Measurements from ENCODE around the gene INIP. TPM values are rescaled to one million over a fixed set of nuclear protein-coding genes. Genes with fewer than 3 reads are reported as not detected.
"Not testable (repeated sequence)": the region's sequence is repeated elsewhere in the genome, so short reads cannot be mapped to it uniquely, and the experiment has no call there.

INIP gene
- polyA plus RNA-seq, 1 experiment: 10.9 TPM

- Histone ChIP-seq H3K27me3 (ENCODE audit: control insufficient read depth, insufficient read depth, low read length) (no peaks in the 10 kb centered on the region), H3K4me3 (ENCODE audit: low read depth, low read length) (no peak overlapping the region), H3K36me3 (ENCODE audit: control insufficient read depth, insufficient read depth, low read length) (peaks cover 4% of the 10 kb centered on the region; the same call in 1 of the 2 replicates)
- no peak for TF ChIP-seq CTCF (IDR thresholded peaks at IDR 0.05; ENCODE audit: insufficient read depth, low read depth, low read length)
- CTCF ChIA-PET: interaction anchor here (1.0 to 1.1 kb wide), 2 partner anchors 16 to 463 kb away, joined by 3 read pairs; no protein-coding TSS in a partner anchor
- no peak for DNase-seq (ENCODE audit: low read depth)
- POLR2A ChIA-PET: no interaction called here
Measured at GRCh38 chr9:112694706-112695555, 23.0 kb downstream of the INIP start.

- TF ChIP-seq CTCF (IDR thresholded peaks at IDR 0.05; ENCODE audit: insufficient read depth, low read depth, low read length): no peak
- Histone ChIP-seq H3K4me3 (ENCODE audit: low read depth, low read length) (no peak overlapping the region), H3K36me3 (ENCODE audit: control insufficient read depth, insufficient read depth, low read length) (peaks cover 6% of the 10 kb centered on the region), H3K27me3 (ENCODE audit: control insufficient read depth, insufficient read depth, low read length) (no peaks in the 10 kb centered on the region)
- no peak for DNase-seq (ENCODE audit: low read depth)
- CTCF ChIA-PET: interaction anchor here (1.6 kb wide), 1 partner anchor 25 kb away, joined by 4 read pairs; no protein-coding TSS in a partner anchor
- POLR2A ChIA-PET: no interaction called here
Measured at GRCh38 chr9:112689161-112689740, 28.7 kb downstream of the INIP start.

- ChIA-PET CTCF (no interaction called here), POLR2A (no interaction called here)
- H3K27me3 ChIP-seq (ENCODE audit: control insufficient read depth, insufficient read depth, low read length): no peaks in the 10 kb centered on the region
- H3K4me3 ChIP-seq (ENCODE audit: low read depth, low read length): no peak overlapping the region
- H3K36me3 ChIP-seq (ENCODE audit: control insufficient read depth, insufficient read depth, low read length): no peaks in the 10 kb centered on the region
- no peak for TF ChIP-seq CTCF (IDR thresholded peaks at IDR 0.05; ENCODE audit: insufficient read depth, low read depth, low read length)
- no peak for DNase-seq (ENCODE audit: low read depth)
Measured at GRCh38 chr9:112680731-112681402, 37.0 kb downstream of the INIP start.

- CTCF ChIA-PET: no interaction called here
- no peaks in the 10 kb centered on the region for H3K36me3 ChIP-seq (ENCODE audit: control insufficient read depth, insufficient read depth, low read length)
- TF ChIP-seq CTCF (IDR thresholded peaks at IDR 0.05; ENCODE audit: insufficient read depth, low read depth, low read length): no peak
- DNase-seq (ENCODE audit: low read depth): no peak
- 0 out of 2 replicates have a peak, but pooled peaks cover 2% of the 10 kb centered on the region for H3K27me3 ChIP-seq (ENCODE audit: control insufficient read depth, insufficient read depth, low read length)
- POLR2A ChIA-PET: no interaction called here
- no peak overlapping the region for H3K4me3 ChIP-seq (ENCODE audit: low read depth, low read length)
Measured at GRCh38 chr9:112677040-112677439, 40.9 kb downstream of the INIP start.

GRCh38 chr9:112673221-112673620 lies 44.7 kb downstream of the INIP start:
- CTCF ChIA-PET; DNase-seq (ENCODE audit: low read depth); H3K36me3 ChIP-seq (ENCODE audit: control insufficient read depth, insufficient read depth, low read length); H3K4me3 ChIP-seq (ENCODE audit: low read depth, low read length); POLR2A ChIA-PET; H3K27me3 ChIP-seq (ENCODE audit: control insufficient read depth, insufficient read depth, low read length): not testable (repeated sequence)

All from BJ (cell line).